Testis (tissue), 2 donors: ENCODE data around the gene RNF187.

Experiments
- CTCF ChIP-seq, 3 experiments: fragments of 450-650 bp in 2 of 3; fragments of 200-600 bp in 1 of 3; sonication (generic) in 1 of 3; IDR thresholded peaks; one replicate each; pipeline ENCODE4 v1.5.1; 2016 to 2019; ENCODE audit warnings: antibody characterized with exemption in 3 of 3, mild to moderate bottlenecking in 2 of 3, moderate library complexity in 1 of 3
- POLR2A ChIP-seq: fragments of 450-650 bp; IDR thresholded peaks from one replicate; pipeline ENCODE4 v1.6.1; 2017; ENCODE audit warnings: antibody characterized with exemption, mild to moderate bottlenecking, moderate library complexity

GRCh38 chr1:228465141-228465540, 22.0 kb upstream of the RNF187 start:
- TF ChIP-seq POLR2A (no peak), CTCF (IDR thresholded peaks at IDR 0.05) (no peak)
